Neural cell (in vitro differentiated cells): ENCODE measurements around the gene UCK1. TPM values are rescaled to one million over a fixed set of nuclear protein-coding genes. Genes with fewer than 3 reads are reported as not detected.
A peak's percentile ranks its signal among the peaks of the same experiment; 100 is the strongest.

Experiments used
- H2AFZ ChIP-seq: fragments of 200-600, 300-800 bp; sonication (generic), shearing (Covaris generic); 2 replicates; pipeline ENCODE4 v1.6.0; 2014; ENCODE audit warnings: low read depth, mild to moderate bottlenecking, antibody characterized with exemption, low read length, moderate library complexity
- H3F3A ChIP-seq: fragments of 200-600 bp; shearing (Covaris generic); 2 replicates; pipeline ENCODE4 v1.6.1; 2016; ENCODE audit warnings: mild to moderate bottlenecking, moderate library complexity, mixed read lengths, antibody characterized with exemption, low read length; ENCODE audit not compliant: insufficient read depth, poor library complexity, severe bottlenecking
- H3K27ac ChIP-seq: fragments of 200-600, 300-800 bp; sonication (generic), shearing (Covaris generic); 2 replicates; pipeline ENCODE4 v1.5.1; 2014; ENCODE audit warnings: mild to moderate bottlenecking, low read length, moderate library complexity
- H3K27me3 ChIP-seq: fragments of 300-800, 200-600 bp; sonication (generic), shearing (Covaris generic); 2 replicates; pipeline ENCODE4 v1.6.0; 2014; ENCODE audit warnings: mild to moderate bottlenecking, low read depth, low read length, moderate library complexity; ENCODE audit not compliant: insufficient read depth
- H3K36me3 ChIP-seq: fragments of 300-800, 200-600 bp; sonication (generic), shearing (Covaris generic); 2 replicates; pipeline ENCODE4 v1.5.1; 2014; ENCODE audit warnings: mild to moderate bottlenecking, antibody characterized with exemption, low read length, moderate library complexity; ENCODE audit not compliant: insufficient read depth
- H3K4me2 ChIP-seq: fragments of 300-800, 200-600 bp; sonication (generic), shearing (Covaris generic); 2 replicates; pipeline ENCODE4 v1.6.0; 2014; ENCODE audit warnings: mild to moderate bottlenecking, low read length
- H3K4me3 ChIP-seq: fragments of 300-800, 200-600 bp; sonication (generic), shearing (Covaris generic); 2 replicates; pipeline ENCODE4 v1.5.1; 2014; ENCODE audit warnings: mild to moderate bottlenecking, low read length, moderate library complexity
- H3K79me2 ChIP-seq: fragments of 200-600 bp; shearing (Covaris generic); replicated peaks from 2 replicates; pipeline ENCODE4 v1.6.0; 2014; ENCODE audit warnings: mild to moderate bottlenecking, low read length, moderate library complexity; ENCODE audit not compliant: insufficient read depth
- H3K9ac ChIP-seq: fragments of 300-800, 200-600 bp; sonication (generic), shearing (Covaris generic); 2 replicates; pipeline ENCODE4 v1.6.1; 2016; ENCODE audit warnings: mild to moderate bottlenecking, low read length, mixed read lengths
- H3K9me2 ChIP-seq: fragments of 200-600 bp; shearing (Covaris generic); 2 replicates; pipeline ENCODE4 v1.6.1; 2016; ENCODE audit warnings: mild to moderate bottlenecking, low read length, mixed read lengths; ENCODE audit not compliant: insufficient read depth
- H3K9me3 ChIP-seq: fragments of 200-600, 300-800 bp; sonication (generic), shearing (Covaris generic); 2 replicates; pipeline ENCODE4 v1.6.1; 2016; ENCODE audit warnings: mild to moderate bottlenecking, mixed run types, low read length, moderate library complexity, mixed read lengths
- H4K20me1 ChIP-seq: fragments of 200-600 bp; shearing (Covaris generic); 2 replicates; pipeline ENCODE4 v1.6.1; 2016; ENCODE audit warnings: mild to moderate bottlenecking, mixed run types; ENCODE audit not compliant: insufficient read depth
- CTCF ChIP-seq: fragments of 450-650 bp; IDR thresholded peaks from 2 replicates; pipeline ENCODE4 v1.5.1; 2014; ENCODE audit warnings: antibody characterized with exemption, mild to moderate bottlenecking, moderate library complexity; ENCODE audit not compliant: poor library complexity, severe bottlenecking
- EP300 ChIP-seq: fragments of 450-650 bp; conservative IDR thresholded peaks from 2 replicates; pipeline ENCODE4 v1.6.1; 2014; ENCODE audit warnings: antibody characterized with exemption, mild to moderate bottlenecking, moderate library complexity; ENCODE audit not compliant: poor library complexity, severe bottlenecking
- EZH2 ChIP-seq: fragments of 200-600, 300-800 bp; shearing (Covaris generic), sonication (generic); IDR thresholded peaks from 2 replicates; pipeline ENCODE4 v1.6.1; 2014; ENCODE audit warnings: antibody characterized with exemption, low read length, borderline replicate concordance, mild to moderate bottlenecking; ENCODE audit not compliant: insufficient read depth, poor library complexity, severe bottlenecking
- MXI1 ChIP-seq: fragments of 450-650 bp; conservative IDR thresholded peaks from 2 replicates; pipeline ENCODE4 v1.6.1; 2014; ENCODE audit warnings: antibody characterized with exemption, mild to moderate bottlenecking; ENCODE audit not compliant: poor library complexity, severe bottlenecking
- POLR2AphosphoS5 ChIP-seq: IDR thresholded peaks from 2 replicates; pipeline ENCODE4 v1.6.1; 2012
- RAD21 ChIP-seq: fragments of 450-650 bp; conservative IDR thresholded peaks from 2 replicates; pipeline ENCODE4 v1.6.1; 2014; ENCODE audit warnings: antibody characterized with exemption, mild to moderate bottlenecking, moderate library complexity
- REST ChIP-seq: IDR thresholded peaks from 2 replicates; pipeline ENCODE4 v1.6.1; 2012; ENCODE audit warnings: borderline replicate concordance
- SMC3 ChIP-seq: fragments of 450-650 bp; conservative IDR thresholded peaks from 2 replicates; pipeline ENCODE4 v1.6.1; 2014; ENCODE audit warnings: antibody characterized with exemption, mild to moderate bottlenecking, moderate library complexity; ENCODE audit not compliant: poor library complexity
- TAF1 ChIP-seq: IDR thresholded peaks from 2 replicates; pipeline ENCODE4 v1.6.1; 2012; ENCODE audit warnings: low read depth
- polyA plus RNA-seq: library from polyadenylated mRNA; depleted of rRNA; stranded (reverse); fragments of >200 nt; gene quantifications from 2 replicates; pipeline ENCODE4 v1.2.3, GENCODE V29; 2014

Gene UCK1
- polyA plus RNA-seq, 1 donor from 2014 or later: 45.9 TPM

- Histone ChIP-seq H3K9me3 (no peaks in the 10 kb centered on the region), H3K4me2 (no peak overlapping the region), H3K36me3 (no peaks in the 10 kb centered on the region), H3K27ac (no peak overlapping the region), H3K9ac (no peak overlapping the region), H2AFZ (no peak overlapping the region), H3F3A (no peaks in the 10 kb centered on the region), H4K20me1 (no peaks in the 10 kb centered on the region), H3K9me2 (no peaks in the 10 kb centered on the region), H3K27me3 (no peaks in the 10 kb centered on the region), H3K79me2 (peaks cover 3% of the 10 kb centered on the region), H3K4me3 (no peak overlapping the region)
- TF ChIP-seq TAF1: no peak
- no peak for TF ChIP-seq EP300
- no peak for TF ChIP-seq SMC3
- TF ChIP-seq REST: no peak
- no peak for TF ChIP-seq CTCF
- TF ChIP-seq EZH2: no peak
- no peak for TF ChIP-seq MXI1
- TF ChIP-seq POLR2AphosphoS5: no peak
- TF ChIP-seq RAD21: no peak
Observed at GRCh38 chr9:131534721-131535237, 3.7 kb upstream of the UCK1 start.

- TF ChIP-seq MXI1 (no peak), EZH2 (no peak), POLR2AphosphoS5 (no peak), RAD21 (no peak), TAF1 (no peak), REST (no peak), SMC3 (no peak)
- peak overlapping the region; percentile 76 for H3K9ac ChIP-seq
- H3K27ac ChIP-seq: no peak overlapping the region
- peaks cover 3% of the 10 kb centered on the region for H3K79me2 ChIP-seq
- no peaks in the 10 kb centered on the region for H3K27me3 ChIP-seq
- H3K4me3 ChIP-seq: peak overlapping the region; percentile 92
- H4K20me1 ChIP-seq: no peaks in the 10 kb centered on the region
- H2AFZ ChIP-seq: no peak overlapping the region
- peaks cover 9% of the 10 kb centered on the region for H3K36me3 ChIP-seq
- H3K9me2 ChIP-seq: no peaks in the 10 kb centered on the region
- H3K9me3 ChIP-seq: no peaks in the 10 kb centered on the region
- peak overlapping the region; percentile 70 for H3K4me2 ChIP-seq
- H3F3A ChIP-seq: no peaks in the 10 kb centered on the region
Observed at GRCh38 chr9:131530546-131530919, 530 bp downstream of the UCK1 start.
